Measurements from ENCODE around the gene GDF3.

Gene GDF3

GRCh38 chr12:7694556-7695236 lies 879 bp downstream of the GDF3 start:
- no peak overlapping the region for H3K27ac ChIP-seq (ENCODE audit: low read depth, low read length)
- H3K9me2 ChIP-seq (replicated peaks; ENCODE audit: control insufficient read depth, low read length) = no peaks in the 10 kb centered on the region
- H3K27me3 ChIP-seq (ENCODE audit: control insufficient read depth, low read length) = no peaks in the 10 kb centered on the region
- TF ChIP-seq EZH2phosphoT487 (IDR thresholded peaks at IDR 0.05; ENCODE audit: borderline replicate concordance, low read length) (no peak), CTCF (IDR thresholded peaks at IDR 0.05; ENCODE audit: low read depth, low read length, poor library complexity, severe bottlenecking) (no peak)
- no peak overlapping the region for H3K4me2 ChIP-seq (ENCODE audit: low read length)
- H3K4me3 ChIP-seq (ENCODE audit: low read length) = no peak overlapping the region
- H3K36me3 ChIP-seq (ENCODE audit: control insufficient read depth, low read length) = no peaks in the 10 kb centered on the region
- H3K4me1 ChIP-seq (ENCODE audit: control insufficient read depth, low read length) = peaks cover 4% of the 10 kb centered on the region; the same call in 1 of the 2 replicates
- no peaks in the 10 kb centered on the region for H3K9me3 ChIP-seq (ENCODE audit: control insufficient read depth, insufficient read depth, low read length)
- H4K20me1 ChIP-seq (ENCODE audit: control insufficient read depth, insufficient read depth, low read depth, low read length) = no peaks in the 10 kb centered on the region
- H3K79me2 ChIP-seq (ENCODE audit: control insufficient read depth, low read length) = no peaks in the 10 kb centered on the region
- no peaks in the 10 kb centered on the region for H3F3A ChIP-seq (ENCODE audit: control insufficient read depth, insufficient read depth)

- H3K36me3 ChIP-seq (ENCODE audit: control insufficient read depth, low read length) = no peaks in the 10 kb centered on the region
- H3K79me2 ChIP-seq (ENCODE audit: control insufficient read depth, low read length) = no peaks in the 10 kb centered on the region
- H3K4me1 ChIP-seq (ENCODE audit: control insufficient read depth, low read length) = peaks cover 4% of the 10 kb centered on the region; the same call in 1 of the 2 replicates
- no peak overlapping the region for H3K4me2 ChIP-seq (ENCODE audit: low read length)
- H3K27me3 ChIP-seq (ENCODE audit: control insufficient read depth, low read length) = no peaks in the 10 kb centered on the region
- H3K9me2 ChIP-seq (replicated peaks; ENCODE audit: control insufficient read depth, low read length) = no peaks in the 10 kb centered on the region
- H3K9me3 ChIP-seq (ENCODE audit: control insufficient read depth, insufficient read depth, low read length) = no peaks in the 10 kb centered on the region
- TF ChIP-seq EZH2phosphoT487 (IDR thresholded peaks at IDR 0.05; ENCODE audit: borderline replicate concordance, low read length) (no peak), CTCF (IDR thresholded peaks at IDR 0.05; ENCODE audit: low read depth, low read length, poor library complexity, severe bottlenecking) (no peak)
- no peaks in the 10 kb centered on the region for H3F3A ChIP-seq (ENCODE audit: control insufficient read depth, insufficient read depth)
- H4K20me1 ChIP-seq (ENCODE audit: control insufficient read depth, insufficient read depth, low read depth, low read length) = no peaks in the 10 kb centered on the region
- no peak overlapping the region for H3K27ac ChIP-seq (ENCODE audit: low read depth, low read length)
- H3K4me3 ChIP-seq (ENCODE audit: low read length) = no peak overlapping the region
Measured at GRCh38 chr12:7693793-7694192, 1.8 kb downstream of the GDF3 start.

- no peaks in the 10 kb centered on the region for H3K36me3 ChIP-seq (ENCODE audit: control insufficient read depth, low read length)
- no peak overlapping the region for H3K4me3 ChIP-seq (ENCODE audit: low read length)
- H3K9me3 ChIP-seq (ENCODE audit: control insufficient read depth, insufficient read depth, low read length) = no peaks in the 10 kb centered on the region
- TF ChIP-seq EZH2phosphoT487 (IDR thresholded peaks at IDR 0.05; ENCODE audit: borderline replicate concordance, low read length) (no peak), CTCF (IDR thresholded peaks at IDR 0.05; ENCODE audit: low read depth, low read length, poor library complexity, severe bottlenecking) (no peak)
- no peaks in the 10 kb centered on the region for H3K9me2 ChIP-seq (replicated peaks; ENCODE audit: control insufficient read depth, low read length)
- H3F3A ChIP-seq (ENCODE audit: control insufficient read depth, insufficient read depth) = no peaks in the 10 kb centered on the region
- no peaks in the 10 kb centered on the region for H4K20me1 ChIP-seq (ENCODE audit: control insufficient read depth, insufficient read depth, low read depth, low read length)
- no peaks in the 10 kb centered on the region for H3K79me2 ChIP-seq (ENCODE audit: control insufficient read depth, low read length)
- H3K27ac ChIP-seq (ENCODE audit: low read depth, low read length) = no peak overlapping the region
- H3K4me2 ChIP-seq (ENCODE audit: low read length) = no peak overlapping the region
- H3K4me1 ChIP-seq (ENCODE audit: control insufficient read depth, low read length) = no peaks in the 10 kb centered on the region
- H3K27me3 ChIP-seq (ENCODE audit: control insufficient read depth, low read length) = no peaks in the 10 kb centered on the region
Measured at GRCh38 chr12:7681535-7681934, 14.0 kb downstream of the GDF3 start.

All from DOHH2 (cell line).